ENCODE measurements around the gene CLMN. TPM values are rescaled to one million over a fixed set of nuclear protein-coding genes. Genes with fewer than 3 reads are reported as not detected.

Gene CLMN
- total RNA-seq: 2.2 and 3.9 TPM in 2 replicates

- FAIRE-seq (no peak), DNase-seq (ENCODE audit: low read depth) (no peak)
- no peaks in the 10 kb centered on the region for H3K36me3 ChIP-seq (ENCODE audit: control insufficient read depth, insufficient read depth, low read length)
- H3K4me3 ChIP-seq (ENCODE audit: low read depth, low read length): peak within 1 kb of the TSS; percentile 72
- TF ChIP-seq CTCF (IDR thresholded peaks at IDR 0.05; ENCODE audit: insufficient read depth, low read length, severe bottlenecking): no peak
- no peaks in the 10 kb centered on the region for H3K27me3 ChIP-seq (ENCODE audit: control insufficient read depth, insufficient read depth, low read length)
Observed at GRCh38 chr14:95319312-95320077, at the start of gene CLMN. Gene CLMN (minus strand): TSS chr14:95319908. CDS start chr14:95319792, 116 bp downstream.

DNA sequence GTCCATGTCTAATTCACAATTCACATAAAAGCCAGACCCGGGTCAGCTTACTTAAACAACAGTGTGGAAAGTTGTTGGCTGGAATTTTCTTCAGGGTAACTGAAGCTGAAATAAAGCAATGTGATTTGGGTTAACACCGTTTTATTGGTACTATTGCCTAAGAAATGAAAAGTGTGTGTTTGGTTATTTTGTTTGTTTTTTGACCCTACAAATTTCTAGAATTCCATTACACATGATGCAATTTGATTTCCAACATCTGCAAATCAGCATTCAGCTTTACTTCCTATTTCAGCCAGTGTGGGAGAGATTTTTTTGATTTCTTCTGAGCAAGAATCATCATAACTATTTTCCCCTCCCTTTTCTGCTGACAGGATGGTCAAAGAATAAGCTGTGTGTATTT lies 45.7 kb upstream of the CLMN start:
- FAIRE-seq: no peak

DNA sequence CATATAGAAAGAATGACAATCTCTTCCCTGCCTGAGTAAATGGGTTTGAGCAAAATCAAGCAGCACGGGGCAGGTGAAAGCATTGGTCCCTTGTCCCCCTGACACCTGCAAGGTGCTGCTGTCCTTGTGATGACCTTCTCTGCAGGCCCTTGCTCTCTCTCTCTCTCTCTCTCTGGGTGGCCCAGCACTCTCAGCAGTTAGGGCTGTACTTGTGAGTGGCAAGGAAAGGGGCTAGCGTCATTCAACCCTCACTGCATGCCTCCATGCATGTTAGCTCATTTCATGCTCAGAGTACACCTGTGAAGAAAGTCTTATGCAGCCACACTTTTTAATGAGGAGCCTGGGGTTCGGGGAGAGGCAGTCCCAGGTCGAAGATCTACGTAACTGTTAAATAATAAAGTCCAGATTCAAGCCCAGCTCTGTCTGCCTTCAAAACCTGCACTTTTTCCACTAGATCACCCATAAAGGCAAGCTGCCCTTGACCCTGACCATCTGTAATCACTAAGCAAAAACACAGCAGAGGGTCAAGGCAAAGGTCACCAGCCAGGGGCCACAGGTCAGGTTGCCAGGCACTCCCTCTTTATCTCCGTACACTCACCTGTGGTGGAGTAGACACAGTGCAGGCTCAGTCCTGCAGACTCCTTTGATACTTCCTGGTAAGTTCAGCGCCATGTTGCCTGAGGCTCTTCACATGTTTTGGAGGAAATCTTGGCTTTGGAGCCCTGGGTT lies 44.9 kb upstream of the CLMN start:
- Histone ChIP-seq H3K36me3 (ENCODE audit: control insufficient read depth, insufficient read depth, low read length) (no peaks in the 10 kb centered on the region), H3K4me3 (ENCODE audit: low read depth, low read length) (no peak overlapping the region), H3K27me3 (ENCODE audit: control insufficient read depth, insufficient read depth, low read length) (peaks cover 9% of the 10 kb centered on the region)
- no peak for TF ChIP-seq CTCF (IDR thresholded peaks at IDR 0.05; ENCODE audit: insufficient read depth, low read length, severe bottlenecking)
- peak; percentile 12 for DNase-seq (ENCODE audit: low read depth)
- peak; percentile 52 for FAIRE-seq

More for the DNA sequence above, 45.7 kb upstream of the CLMN start:
- no peak for DNase-seq (ENCODE audit: low read depth)
- Histone ChIP-seq H3K4me3 (ENCODE audit: low read depth, low read length) (no peak overlapping the region), H3K36me3 (ENCODE audit: control insufficient read depth, insufficient read depth, low read length) (no peaks in the 10 kb centered on the region), H3K27me3 (ENCODE audit: control insufficient read depth, insufficient read depth, low read length) (peaks cover 7% of the 10 kb centered on the region)
- no peak for TF ChIP-seq CTCF (IDR thresholded peaks at IDR 0.05; ENCODE audit: insufficient read depth, low read length, severe bottlenecking)

GRCh38 chr14:95363468-95363954 lies 43.8 kb upstream of the CLMN start:
- DNase-seq (ENCODE audit: low read depth) (no peak), FAIRE-seq (no peak)
- no peaks in the 10 kb centered on the region for H3K36me3 ChIP-seq (ENCODE audit: control insufficient read depth, insufficient read depth, low read length)
- H3K4me3 ChIP-seq (ENCODE audit: low read depth, low read length): no peak overlapping the region
- H3K27me3 ChIP-seq (ENCODE audit: control insufficient read depth, insufficient read depth, low read length): peaks cover 9% of the 10 kb centered on the region
- TF ChIP-seq CTCF (IDR thresholded peaks at IDR 0.05; ENCODE audit: insufficient read depth, low read length, severe bottlenecking): no peak

- H3K36me3 ChIP-seq (ENCODE audit: control insufficient read depth, insufficient read depth, low read length): no peaks in the 10 kb centered on the region
Observed at GRCh38 chr14:95362138-95362494, 42.4 kb upstream of the CLMN start.

More at GRCh38 chr14:95362138-95362494, 42.4 kb upstream of the CLMN start:
- H3K4me3 ChIP-seq (ENCODE audit: low read depth, low read length): no peak overlapping the region
- no peak for DNase-seq (ENCODE audit: low read depth)
- TF ChIP-seq CTCF (IDR thresholded peaks at IDR 0.05; ENCODE audit: insufficient read depth, low read length, severe bottlenecking): no peak
- FAIRE-seq: no peak
- peaks cover 9% of the 10 kb centered on the region for H3K27me3 ChIP-seq (ENCODE audit: control insufficient read depth, insufficient read depth, low read length)
